Natural killer cell (primary cell): ENCODE data around the gene FERD3L. TPM values are rescaled to one million over a fixed set of nuclear protein-coding genes. Genes with fewer than 3 reads are reported as not detected.

Experiments
- ATAC-seq, 3 donors: fragments of 150-1000 bp in 2 of 3; fragments of 200-7000 bp in 1 of 3; cut with Tn5 transposase; 1 replicate in 1 of 3; 2 replicates in 2 of 3; pipeline ENCODE4 v1.10.0; 2021; ENCODE audit warnings: mild to moderate bottlenecking in 2 of 3, moderate library complexity in 2 of 3
- DNase-seq, 2 donors: peaks; one replicate each; pipeline versions ENCODE4 v3.0.0 to v3.0.0-alpha.2; 2013 to 2021; ENCODE audit warnings: mixed read lengths in 1 of 2
- H3K27ac ChIP-seq: one replicate; pipeline ENCODE4 v1.5.1; 2013; ENCODE audit warnings: mild to moderate bottlenecking, low read length
- H3K27me3 ChIP-seq: one replicate; pipeline ENCODE4 v1.6.1; 2013; ENCODE audit warnings: low read length; ENCODE audit not compliant: control insufficient read depth, insufficient read depth
- H3K36me3 ChIP-seq: one replicate; pipeline ENCODE4 v1.6.1; 2013; ENCODE audit warnings: low read length; ENCODE audit not compliant: control insufficient read depth, insufficient read depth
- H3K4me1 ChIP-seq: one replicate; pipeline ENCODE4 v1.6.1; 2013; ENCODE audit warnings: low read length; ENCODE audit not compliant: control insufficient read depth, insufficient read depth
- H3K4me3 ChIP-seq: one replicate; pipeline ENCODE4 v1.5.1; 2013; ENCODE audit warnings: low read length
- H3K9me3 ChIP-seq: one replicate; pipeline ENCODE4 v1.6.1; 2013; ENCODE audit warnings: low read length; ENCODE audit not compliant: control insufficient read depth, insufficient read depth
- H3K27ac Mint-ChIP-seq, 2 donors: one replicate each; pipeline ENCODE4 v1.8.0; 2022; ENCODE audit warnings: mild to moderate bottlenecking in 2 of 2, mixed read lengths in 2 of 2, moderate library complexity in 1 of 2
- H3K27me3 Mint-ChIP-seq, 2 donors: one replicate each; pipeline ENCODE4 v1.8.0; 2022; ENCODE audit warnings: low read depth in 2 of 2, mixed read lengths in 2 of 2
- H3K36me3 Mint-ChIP-seq: one replicate; pipeline ENCODE4 v1.8.0; 2022; ENCODE audit warnings: mixed read lengths
- H3K4me1 Mint-ChIP-seq, 2 donors: one replicate each; pipeline ENCODE4 v1.8.0; 2022; ENCODE audit warnings: mixed read lengths in 2 of 2
- H3K4me3 Mint-ChIP-seq: one replicate; pipeline ENCODE4 v1.8.0; 2022; ENCODE audit warnings: mild to moderate bottlenecking, moderate library complexity, mixed read lengths
- H3K9me3 Mint-ChIP-seq, 2 donors: one replicate each; pipeline ENCODE4 v1.8.0; 2022; ENCODE audit warnings: mixed read lengths in 2 of 2
- CTCF ChIP-seq: fragments of 200-600 bp; IDR thresholded peaks from one replicate; pipeline ENCODE4 v1.8.0; 2022; ENCODE audit warnings: antibody characterized with exemption
- WGBS: methylation state at CpG from one replicate; pipeline ENCODE4 v1.1.7; 2013; ENCODE audit warnings: missing lambda C conversion rate; ENCODE audit not compliant: insufficient coverage; 5-methylcytosine and 5-hydroxymethylcytosine counted together
- intact Hi-C: fragments of 100-400 bp; cut with micrococcal nuclease; formaldehyde crosslinking; loops from one replicate; pipeline ENCODE4 v1.14.2; 2022
- total RNA-seq, 4 donors: library from RNA; stranded (reverse); fragments of 120-200 nt in 1 of 4; gene quantifications; one replicate each; pipeline versions ENCODE4 v1.2.3 to v1.2.4, GENCODE V29; 2013 to 2022

FERD3L gene
- total RNA-seq, 3 donors from 2014 or later (not counting 1 experiment from before 2014, with no cell fraction given) = not detected

- no peak for TF ChIP-seq CTCF
- Mint-ChIP-seq H3K27me3 (peaks cover 55 to 57% of the 10 kb centered on the region in 2 donors), H3K4me3 (no peak overlapping the region), H3K4me1 (peaks cover 0 to 5% of the 10 kb centered on the region in 2 donors), H3K9me3 (peaks cover 0 to 2% of the 10 kb centered on the region in 2 donors), H3K36me3 (peaks cover 1% of the 10 kb centered on the region), H3K27ac (no peak overlapping the region)
- DNase-seq (no peak), ATAC-seq (no peak)
- H3K27ac ChIP-seq = no peak overlapping the region
- WGBS = no CpG with 5 or more reads among the region's 2 CpGs
- intact Hi-C loops = no loop called here
- H3K4me3 ChIP-seq = no peak overlapping the region
- H3K27me3 ChIP-seq = peaks cover 71% of the 10 kb centered on the region
- no peaks in the 10 kb centered on the region for H3K36me3 ChIP-seq
- H3K9me3 ChIP-seq = no peaks in the 10 kb centered on the region
- peaks cover 25% of the 10 kb centered on the region for H3K4me1 ChIP-seq
Observed at GRCh38 chr7:19114551-19114855, 30.7 kb downstream of the FERD3L start.

- intact Hi-C loops = no loop called here
- DNase-seq = no peak
- Histone ChIP-seq H3K27ac (no peak overlapping the region), H3K4me3 (no peak overlapping the region), H3K27me3 (peaks cover 72% of the 10 kb centered on the region), H3K9me3 (no peaks in the 10 kb centered on the region), H3K36me3 (no peaks in the 10 kb centered on the region), H3K4me1 (peaks cover 24% of the 10 kb centered on the region)
- Mint-ChIP-seq H3K36me3 (peaks cover 6% of the 10 kb centered on the region), H3K4me3 (no peak overlapping the region), H3K4me1 (peaks cover 0 to 5% of the 10 kb centered on the region in 2 donors), H3K27ac (no peak overlapping the region), H3K27me3 (peaks cover 57 to 60% of the 10 kb centered on the region in 2 donors), H3K9me3 (peaks cover 0 to 2% of the 10 kb centered on the region in 2 donors)
- no peak for ATAC-seq
- TF ChIP-seq CTCF = no peak
- 0% methylated on average over 1 of the region's 3 CpGs for WGBS
Observed at GRCh38 chr7:19113855-19114550, 31.2 kb downstream of the FERD3L start.

- peaks cover 59 to 71% of the 10 kb centered on the region in 2 donors for H3K27me3 Mint-ChIP-seq
- H3K4me3 Mint-ChIP-seq = no peak overlapping the region
- Histone ChIP-seq H3K36me3 (no peaks in the 10 kb centered on the region), H3K4me1 (peaks cover 18% of the 10 kb centered on the region), H3K27ac (no peak overlapping the region), H3K9me3 (no peaks in the 10 kb centered on the region), H3K27me3 (peaks cover 70% of the 10 kb centered on the region), H3K4me3 (no peak overlapping the region)
- no peak overlapping the region for H3K27ac Mint-ChIP-seq
- no peak for DNase-seq
- H3K9me3 Mint-ChIP-seq = peaks cover 0 to 2% of the 10 kb centered on the region in 2 donors
- WGBS = no CpG with 5 or more reads among the region's 4 CpGs
- H3K4me1 Mint-ChIP-seq = peaks cover 0 to 5% of the 10 kb centered on the region in 2 donors
- ATAC-seq = no peak
- peaks cover 11% of the 10 kb centered on the region for H3K36me3 Mint-ChIP-seq
- intact Hi-C loops = no loop called here
- no peak for TF ChIP-seq CTCF
Observed at GRCh38 chr7:19113002-19113350, 32.2 kb downstream of the FERD3L start.
